ENCODE data around the gene EEF1A1. TPM values are rescaled to one million over a fixed set of nuclear protein-coding genes. Genes with fewer than 3 reads are reported as not detected.
"Not testable (repeated sequence)": the region's sequence is repeated elsewhere in the genome, so short reads cannot be mapped to it uniquely, and the experiment has no call there.

EEF1A1 gene
- polyA plus RNA-seq, 1 of the 3 experiments (the other 2 are of a cell fraction), result 10,787 TPM

DNA sequence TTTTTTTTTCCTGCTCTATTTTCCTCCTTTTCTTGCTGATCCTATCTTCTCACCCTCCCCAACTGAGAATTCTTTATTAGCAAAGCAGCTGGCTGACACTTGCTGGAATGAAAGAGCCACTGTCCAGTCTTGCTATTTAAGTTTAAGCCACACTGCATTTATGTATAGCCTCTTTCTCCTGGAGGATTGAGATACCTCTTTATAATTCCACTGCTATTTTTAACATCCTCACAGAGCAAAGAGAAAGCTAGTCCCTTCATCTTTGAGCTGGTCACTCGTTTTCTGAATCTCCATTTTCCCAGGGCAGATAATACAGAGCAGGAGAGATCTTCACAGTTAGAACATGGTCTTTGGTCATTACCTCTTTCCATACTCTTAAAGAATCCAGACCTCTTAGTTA is 36.0 kb upstream of the EEF1A1 start (continued):
- TF ChIP-seq, protein P1, sequence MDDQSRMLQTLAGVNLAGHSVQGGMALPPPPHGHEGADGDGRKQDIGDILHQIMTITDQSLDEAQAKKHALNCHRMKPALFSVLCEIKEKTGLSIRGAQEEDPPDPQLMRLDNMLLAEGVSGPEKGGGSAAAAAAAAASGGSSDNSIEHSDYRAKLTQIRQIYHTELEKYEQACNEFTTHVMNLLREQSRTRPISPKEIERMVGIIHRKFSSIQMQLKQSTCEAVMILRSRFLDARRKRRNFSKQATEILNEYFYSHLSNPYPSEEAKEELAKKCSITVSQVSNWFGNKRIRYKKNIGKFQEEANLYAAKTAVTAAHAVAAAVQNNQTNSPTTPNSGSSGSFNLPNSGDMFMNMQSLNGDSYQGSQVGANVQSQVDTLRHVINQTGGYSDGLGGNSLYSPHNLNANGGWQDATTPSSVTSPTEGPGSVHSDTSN (IDR thresholded peaks at IDR 0.05), result no peak
- no peak for TF ChIP-seq FOSL2 (IDR thresholded peaks at IDR 0.05; ENCODE audit: borderline replicate concordance, low read depth)
- TF ChIP-seq RXRA (IDR thresholded peaks at IDR 0.05; ENCODE audit: borderline replicate concordance, low read depth), result no peak

DNA sequence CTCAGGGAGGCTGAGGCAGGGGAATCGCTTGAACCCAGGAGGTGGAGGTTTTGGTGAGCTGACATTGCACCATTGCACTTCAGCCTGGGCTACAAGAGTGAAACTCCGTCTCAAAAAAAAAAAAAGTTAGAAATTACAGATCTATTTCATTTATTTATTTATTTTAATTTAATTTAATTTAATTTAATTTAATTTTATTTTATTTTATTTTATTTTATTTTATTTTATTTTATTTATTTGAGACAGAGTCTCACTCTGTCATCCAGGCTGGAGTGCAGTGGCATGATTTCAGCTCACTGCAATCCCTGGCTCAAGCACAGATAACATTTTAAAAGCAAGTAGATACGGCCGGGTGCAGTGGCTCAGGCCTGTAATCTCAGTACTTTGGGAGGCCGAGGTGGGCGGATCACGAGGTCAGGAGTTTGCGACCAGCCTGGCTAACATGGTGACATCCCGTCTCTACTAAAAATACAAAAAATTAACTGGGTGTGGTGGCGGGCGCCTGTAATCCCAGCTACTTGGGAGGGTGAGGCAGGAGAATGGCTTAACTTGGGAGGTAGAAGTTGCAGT is 34.6 kb upstream of the EEF1A1 start:
- H3K4me3 ChIP-seq (ENCODE audit: low read depth in 2 of 2, low read length in 1 of 2); H3K9me3 ChIP-seq; H2AFZ ChIP-seq (ENCODE audit: low read depth); H3K36me3 ChIP-seq (replicated peaks in 1 of 2; ENCODE audit: control insufficient read depth in 1 of 2, insufficient read depth in 2 of 2, low read length in 1 of 2); H4K20me1 ChIP-seq (ENCODE audit: insufficient read depth); H3F3A ChIP-seq (replicated peaks; ENCODE audit: insufficient read depth); DNase-seq; H3K27ac ChIP-seq (ENCODE audit: low read depth in 2 of 2, low read length in 1 of 2); CTCF ChIA-PET; POLR2A ChIA-PET; H3K9me2 ChIP-seq; H3K4me2 ChIP-seq; H3K27me3 ChIP-seq (ENCODE audit: insufficient read depth); H3K9ac ChIP-seq; H3K4me1 ChIP-seq (ENCODE audit: control insufficient read depth in 1 of 2, insufficient read depth in 2 of 2, low read depth in 1 of 2, low read length in 1 of 2); H3K79me2 ChIP-seq (ENCODE audit: insufficient read depth): not testable (repeated sequence)
- 96% methylated on average over 11 of the region's 11 CpGs for WGBS (ENCODE audit: low lambda C conversion rate)

DNA sequence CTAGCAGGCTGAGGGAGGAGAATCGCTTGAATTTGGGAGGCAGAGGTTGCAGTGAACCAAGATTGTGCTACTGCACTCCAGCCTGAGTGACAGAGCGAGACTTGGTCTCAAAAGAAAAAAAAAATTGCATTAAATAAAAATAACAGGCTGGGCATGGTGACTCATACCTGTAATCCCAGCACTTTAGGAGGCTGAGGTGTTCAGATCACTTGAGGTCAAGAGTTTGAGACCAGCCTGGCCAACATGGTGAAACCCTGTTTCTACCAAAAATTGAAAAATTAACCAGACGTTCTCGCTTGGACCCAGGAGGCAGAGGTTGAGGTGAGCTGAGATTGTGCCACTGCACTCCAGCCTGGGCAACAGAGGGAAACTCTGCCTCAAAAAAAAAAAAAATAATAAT is 30.3 kb upstream of the EEF1A1 start:
- CTCF ChIA-PET, result interaction anchor here (0.9 kb wide), 1 partner anchor 14 kb away, joined by 3 read pairs; no protein-coding TSS in a partner anchor

DNA sequence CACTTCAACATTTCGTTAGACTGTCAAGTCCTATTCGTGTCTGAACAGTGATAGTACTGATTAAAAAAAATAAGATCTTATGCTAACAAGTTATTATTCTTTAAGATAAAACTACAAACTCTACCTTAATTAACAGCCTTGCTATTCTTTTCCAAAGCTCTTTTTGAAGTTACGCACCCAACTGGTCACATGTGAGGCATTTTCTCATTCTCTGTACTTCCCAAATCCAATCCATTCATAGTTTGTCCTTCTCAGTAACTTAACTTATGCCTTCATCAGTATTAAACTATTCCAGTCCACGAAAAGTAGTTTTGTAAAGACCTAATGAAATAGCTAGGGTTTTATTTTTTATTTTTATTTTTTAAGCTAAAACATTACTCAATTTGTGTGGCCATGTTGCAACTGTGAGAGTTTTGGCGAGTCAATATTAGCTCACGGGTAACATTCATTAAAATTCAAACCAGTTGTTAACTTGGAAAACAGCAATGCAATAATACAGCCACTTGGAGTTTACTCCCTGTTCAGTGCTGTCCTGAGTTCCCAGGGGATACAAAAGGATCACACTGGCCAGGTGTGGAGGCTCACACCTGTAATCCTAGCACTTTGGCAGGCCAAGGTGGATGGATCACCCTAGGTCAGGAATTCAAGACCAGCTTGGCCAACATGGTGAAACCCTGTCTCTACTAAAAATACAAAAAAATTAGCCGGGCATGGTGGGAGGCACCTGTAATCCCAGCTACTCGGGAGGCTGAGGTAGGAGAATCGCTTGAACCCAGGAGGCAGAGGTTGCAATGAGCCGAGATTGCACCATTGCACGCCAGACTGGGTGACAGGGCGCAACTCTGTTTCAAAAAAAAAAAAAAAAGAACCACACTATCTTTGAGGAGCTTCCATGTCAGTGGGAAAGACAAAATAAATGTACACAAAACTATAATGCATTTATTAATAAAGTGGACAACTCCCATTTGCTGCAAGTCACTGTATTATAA is 27.9 kb upstream of the EEF1A1 start:
- Histone ChIP-seq H3K4me3 (ENCODE audit: low read depth in 2 of 2, low read length in 1 of 2) (no peak overlapping the region), H3K9me2 (no peaks in the 10 kb centered on the region), H3K4me2 (no peak overlapping the region), H3K27ac (ENCODE audit: low read depth in 2 of 2, low read length in 1 of 2) (no peak overlapping the region), H4K20me1 (ENCODE audit: insufficient read depth) (no peaks in the 10 kb centered on the region), H3K9me3 (no peaks in the 10 kb centered on the region), H3K36me3 (replicated peaks in 1 of 2; ENCODE audit: control insufficient read depth in 1 of 2, insufficient read depth in 2 of 2, low read length in 1 of 2) (no peaks in the 10 kb centered on the region), H3F3A (replicated peaks; ENCODE audit: insufficient read depth) (peaks cover 5% of the 10 kb centered on the region), H2AFZ (ENCODE audit: low read depth) (no peak overlapping the region), H3K27me3 (ENCODE audit: insufficient read depth) (no peaks in the 10 kb centered on the region), H3K79me2 (ENCODE audit: insufficient read depth) (no peaks in the 10 kb centered on the region), H3K4me1 (ENCODE audit: control insufficient read depth in 1 of 2, insufficient read depth in 2 of 2, low read depth in 1 of 2, low read length in 1 of 2) (no peaks in the 10 kb centered on the region), H3K9ac (no peak overlapping the region)
- CTCF ChIA-PET, result interaction anchor here (0.8 kb wide), 1 partner anchor 38 kb away, joined by 4 read pairs; no protein-coding TSS in a partner anchor
- DNase-seq, result no peak
- WGBS (ENCODE audit: low lambda C conversion rate), result 77% methylated on average over 12 of the region's 12 CpGs
- POLR2A ChIA-PET, result interaction anchor here (1.2 kb wide), 1 partner anchor 29 kb away, joined by 3 read pairs; no protein-coding TSS in a partner anchor
- TF ChIP-seq MEF2A (IDR thresholded peaks at IDR 0.05; ENCODE audit: borderline replicate concordance, low read depth), result no peak
- no peak for TF ChIP-seq TEAD4 (IDR thresholded peaks at IDR 0.05; ENCODE audit: borderline replicate concordance, insufficient read depth)
- no peak for TF ChIP-seq RAD21 (IDR thresholded peaks at IDR 0.05; ENCODE audit: low read length)
- TF ChIP-seq FOXJ3 (CRISPR knock-in tag; IDR thresholded peaks at IDR 0.05), result no peak
- TF ChIP-seq EZH2phosphoT487 (IDR thresholded peaks at IDR 0.05; ENCODE audit: borderline replicate concordance, low read depth), result no peak
- TF ChIP-seq MXI1 (IDR thresholded peaks at IDR 0.05; ENCODE audit: low read depth, low read length), result no peak
- TF ChIP-seq, protein P2, sequence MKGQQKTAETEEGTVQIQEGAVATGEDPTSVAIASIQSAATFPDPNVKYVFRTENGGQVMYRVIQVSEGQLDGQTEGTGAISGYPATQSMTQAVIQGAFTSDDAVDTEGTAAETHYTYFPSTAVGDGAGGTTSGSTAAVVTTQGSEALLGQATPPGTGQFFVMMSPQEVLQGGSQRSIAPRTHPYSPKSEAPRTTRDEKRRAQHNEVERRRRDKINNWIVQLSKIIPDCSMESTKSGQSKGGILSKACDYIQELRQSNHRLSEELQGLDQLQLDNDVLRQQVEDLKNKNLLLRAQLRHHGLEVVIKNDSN (IDR thresholded peaks at IDR 0.05; ENCODE audit: borderline replicate concordance, low read depth), result no peak
- TF ChIP-seq TAF1 (IDR thresholded peaks at IDR 0.05; ENCODE audit: borderline replicate concordance, low read depth, low read length), result no peak
- no peak for TF ChIP-seq POLR2AphosphoS5 (IDR thresholded peaks at IDR 0.05; ENCODE audit: low read depth, low read length)
- no peak for TF ChIP-seq YY1 (IDR thresholded peaks at IDR 0.05; ENCODE audit: low read depth)
- no peak for TF ChIP-seq SIN3A (IDR thresholded peaks at IDR 0.05; ENCODE audit: borderline replicate concordance, low read depth, low read length)
- TF ChIP-seq, protein P3, sequence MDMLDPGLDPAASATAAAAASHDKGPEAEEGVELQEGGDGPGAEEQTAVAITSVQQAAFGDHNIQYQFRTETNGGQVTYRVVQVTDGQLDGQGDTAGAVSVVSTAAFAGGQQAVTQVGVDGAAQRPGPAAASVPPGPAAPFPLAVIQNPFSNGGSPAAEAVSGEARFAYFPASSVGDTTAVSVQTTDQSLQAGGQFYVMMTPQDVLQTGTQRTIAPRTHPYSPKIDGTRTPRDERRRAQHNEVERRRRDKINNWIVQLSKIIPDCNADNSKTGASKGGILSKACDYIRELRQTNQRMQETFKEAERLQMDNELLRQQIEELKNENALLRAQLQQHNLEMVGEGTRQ (IDR thresholded peaks at IDR 0.05; ENCODE audit: borderline replicate concordance, low read depth, low read length), result no peak

More for the DNA sequence above, 30.3 kb upstream of the EEF1A1 start:
- H2AFZ ChIP-seq (ENCODE audit: low read depth); H3K36me3 ChIP-seq (replicated peaks in 1 of 2; ENCODE audit: control insufficient read depth in 1 of 2, insufficient read depth in 2 of 2, low read length in 1 of 2); H3F3A ChIP-seq (replicated peaks; ENCODE audit: insufficient read depth); H3K27me3 ChIP-seq (ENCODE audit: insufficient read depth); H3K9me3 ChIP-seq; H3K27ac ChIP-seq (ENCODE audit: low read depth in 2 of 2, low read length in 1 of 2); H4K20me1 ChIP-seq (ENCODE audit: insufficient read depth); DNase-seq; H3K9me2 ChIP-seq; H3K4me1 ChIP-seq (ENCODE audit: control insufficient read depth in 1 of 2, insufficient read depth in 2 of 2, low read depth in 1 of 2, low read length in 1 of 2); H3K9ac ChIP-seq; POLR2A ChIA-PET; H3K4me3 ChIP-seq (ENCODE audit: low read depth in 2 of 2, low read length in 1 of 2); H3K79me2 ChIP-seq (ENCODE audit: insufficient read depth); H3K4me2 ChIP-seq: not testable (repeated sequence)
- WGBS (ENCODE audit: low lambda C conversion rate), result 83% methylated on average over 4 of the region's 4 CpGs
